Nephron (organoid): ENCODE measurements around the gene KIF6.

Experiments used
- H3K27ac Mint-ChIP-seq, 3 experiments: 2 replicates each; pipeline ENCODE4 v1.8.0; 2020; ENCODE audit warnings: mixed read lengths in 3 of 3, mild to moderate bottlenecking in 2 of 3, moderate library complexity in 1 of 3
- H3K27me3 Mint-ChIP-seq: 2 replicates; pipeline ENCODE4 v1.8.0; 2021; ENCODE audit warnings: low read depth, mild to moderate bottlenecking, moderate library complexity, mixed read lengths
- H3K36me3 Mint-ChIP-seq: 2 replicates; pipeline ENCODE4 v1.8.0; 2020; ENCODE audit warnings: low read depth, mixed read lengths
- H3K4me1 Mint-ChIP-seq: 2 replicates; pipeline ENCODE4 v1.8.0; 2020; ENCODE audit warnings: mixed read lengths
- H3K4me3 Mint-ChIP-seq, 3 experiments: 2 replicates each; pipeline ENCODE4 v1.8.0; 2020; ENCODE audit warnings: mild to moderate bottlenecking in 3 of 3, mixed read lengths in 3 of 3, moderate library complexity in 2 of 3
- H3K9me3 Mint-ChIP-seq: 2 replicates; pipeline ENCODE4 v1.8.0; 2020; ENCODE audit warnings: mixed read lengths
- CTCF ChIP-seq, 3 experiments: fragments of 200-600 bp; sonication (generic); IDR thresholded peaks; one replicate each; pipeline ENCODE4 v1.5.0; 2021; ENCODE audit warnings: antibody characterized with exemption in 3 of 3; ENCODE audit not compliant: unreplicated experiment in 3 of 3

Gene KIF6

GRCh38 chr6:39298061-39298460 is 427.1 kb downstream of the KIF6 start:
- no peak for TF ChIP-seq CTCF (IDR thresholded peaks at IDR 0.05; ENCODE audit: unreplicated experiment in 3 of 3)
- Mint-ChIP-seq H3K36me3 (no peaks in the 10 kb centered on the region), H3K9me3 (no peaks in the 10 kb centered on the region), H3K4me3 (no peak overlapping the region), H3K27me3 (peaks cover 47% of the 10 kb centered on the region), H3K4me1 (peaks cover 16% of the 10 kb centered on the region), H3K27ac (no peak overlapping the region)

DNA sequence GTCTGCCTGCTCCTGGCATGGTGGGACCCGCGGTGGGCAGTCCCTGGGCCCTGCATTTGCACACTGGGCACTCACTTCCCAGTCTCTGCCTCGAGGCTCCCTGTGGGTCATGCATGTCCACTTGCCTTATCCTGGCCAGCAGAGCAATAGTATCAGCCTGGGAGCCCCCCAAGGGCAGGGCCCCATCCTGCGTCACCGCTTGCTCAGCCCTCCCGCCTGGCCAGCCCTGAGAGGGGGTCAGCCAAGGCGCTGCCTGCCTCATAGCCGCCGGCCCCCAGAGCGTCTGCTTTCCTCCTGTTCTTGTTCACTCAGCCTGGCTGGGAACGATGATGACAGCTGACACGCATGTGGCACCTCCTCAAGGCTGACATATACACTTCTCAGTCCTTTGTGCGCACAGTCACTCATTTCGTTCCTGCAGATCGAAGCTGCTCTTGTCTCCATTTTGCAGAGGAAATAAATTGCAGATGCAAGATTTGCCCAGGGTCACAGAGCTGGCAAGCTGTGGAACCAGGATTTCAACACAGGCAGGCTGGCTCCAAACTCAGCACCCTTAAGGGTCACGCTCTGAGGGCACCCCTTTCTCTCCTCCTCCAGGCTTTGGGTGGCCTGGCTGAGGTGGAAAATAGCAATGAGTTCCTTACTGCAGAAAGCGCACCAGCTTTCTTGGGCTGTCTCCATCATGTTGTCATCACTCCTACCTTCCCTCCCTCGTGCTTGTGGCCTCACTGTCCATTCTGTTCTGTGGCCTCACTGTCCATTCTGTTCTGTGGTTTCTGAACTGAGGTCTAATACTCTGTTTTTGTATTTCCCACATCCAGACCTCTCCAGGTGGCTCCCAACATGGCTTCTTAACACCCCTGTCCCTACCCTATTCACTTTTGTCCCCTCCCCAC is 428.2 kb downstream of the KIF6 start:
- peaks cover 41% of the 10 kb centered on the region for H3K27me3 Mint-ChIP-seq
- H3K4me1 Mint-ChIP-seq: peaks cover 16% of the 10 kb centered on the region

GRCh38 chr6:39295611-39296011 is 429.6 kb downstream of the KIF6 start:
- Mint-ChIP-seq H3K4me3 (no peak overlapping the region), H3K36me3 (no peaks in the 10 kb centered on the region), H3K4me1 (peaks cover 16% of the 10 kb centered on the region), H3K27ac (no peak overlapping the region), H3K9me3 (no peaks in the 10 kb centered on the region), H3K27me3 (peaks cover 50% of the 10 kb centered on the region)
- no peak for TF ChIP-seq CTCF (IDR thresholded peaks at IDR 0.05; ENCODE audit: unreplicated experiment in 3 of 3)

More for the DNA sequence above, 428.2 kb downstream of the KIF6 start:
- Mint-ChIP-seq H3K36me3 (no peaks in the 10 kb centered on the region), H3K27ac (no peak overlapping the region), H3K4me3 (no peak overlapping the region), H3K9me3 (no peaks in the 10 kb centered on the region)
- TF ChIP-seq CTCF (IDR thresholded peaks at IDR 0.05; ENCODE audit: unreplicated experiment in 3 of 3): no peak

DNA sequence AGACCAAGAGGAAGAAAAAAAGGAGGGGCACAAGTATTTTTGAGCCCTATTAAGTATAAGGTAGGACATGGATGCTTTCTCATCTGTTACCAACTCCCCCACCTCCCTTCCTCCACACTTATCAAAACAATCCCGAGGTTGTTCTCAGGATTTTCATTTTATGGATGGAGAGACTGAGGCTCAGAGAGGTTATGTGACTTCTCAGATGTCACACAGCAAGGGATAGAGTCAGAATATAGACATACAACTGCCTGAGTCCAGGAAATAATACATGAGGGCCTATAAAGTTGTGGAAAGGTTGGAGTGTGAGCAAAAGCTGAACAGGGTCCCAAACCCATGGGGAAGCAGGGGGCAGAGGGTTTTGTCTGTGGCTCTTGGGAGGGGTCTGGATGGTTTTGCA is 430.3 kb downstream of the KIF6 start:
- no peaks in the 10 kb centered on the region for H3K36me3 Mint-ChIP-seq
- H3K4me1 Mint-ChIP-seq: peaks cover 16% of the 10 kb centered on the region
- H3K9me3 Mint-ChIP-seq: no peaks in the 10 kb centered on the region
- H3K27ac Mint-ChIP-seq: no peak overlapping the region
- TF ChIP-seq CTCF (IDR thresholded peaks at IDR 0.05; ENCODE audit: unreplicated experiment in 3 of 3): no peak
- H3K27me3 Mint-ChIP-seq: peaks cover 47% of the 10 kb centered on the region
- H3K4me3 Mint-ChIP-seq: no peak overlapping the region

DNA sequence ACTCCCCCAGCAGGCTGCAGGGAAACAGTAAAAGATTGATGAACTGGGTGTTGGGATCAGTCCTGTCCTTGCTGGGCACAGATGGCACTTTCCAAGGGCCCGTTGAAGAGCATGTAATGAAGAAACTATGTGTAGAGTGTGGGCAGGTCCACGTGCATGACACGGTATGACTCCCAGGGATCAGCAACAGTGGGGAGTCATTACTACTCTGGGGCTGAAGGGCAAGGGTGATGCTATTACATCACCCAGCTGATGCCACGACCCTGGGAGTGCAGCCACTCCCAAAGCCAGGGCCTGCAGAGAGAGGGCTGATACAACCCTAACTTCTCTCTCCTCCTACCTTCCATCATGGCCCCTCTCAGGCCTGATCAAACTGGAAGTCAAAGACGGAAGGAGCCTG is 431.1 kb downstream of the KIF6 start:
- Mint-ChIP-seq H3K27me3 (peaks cover 44% of the 10 kb centered on the region), H3K27ac (no peak overlapping the region), H3K36me3 (no peaks in the 10 kb centered on the region), H3K4me1 (peaks cover 16% of the 10 kb centered on the region), H3K9me3 (no peaks in the 10 kb centered on the region), H3K4me3 (no peak overlapping the region)
- TF ChIP-seq CTCF (IDR thresholded peaks at IDR 0.05; ENCODE audit: unreplicated experiment in 3 of 3): no peak

GRCh38 chr6:39292637-39293036 is 432.6 kb downstream of the KIF6 start:
- no peak overlapping the region for H3K27ac Mint-ChIP-seq
- no peak overlapping the region for H3K4me3 Mint-ChIP-seq
- peaks cover 16% of the 10 kb centered on the region for H3K4me1 Mint-ChIP-seq
- H3K36me3 Mint-ChIP-seq: no peaks in the 10 kb centered on the region
- no peaks in the 10 kb centered on the region for H3K9me3 Mint-ChIP-seq
- TF ChIP-seq CTCF (IDR thresholded peaks at IDR 0.05; ENCODE audit: unreplicated experiment in 3 of 3): no peak
- H3K27me3 Mint-ChIP-seq: peaks cover 45% of the 10 kb centered on the region
